ENCODE measurements around the gene MISP. TPM values are rescaled to one million over a fixed set of nuclear protein-coding genes. Genes with fewer than 3 reads are reported as not detected.
A peak's percentile ranks its signal among the peaks of the same experiment; 100 is the strongest.

Gene MISP
- polyA plus RNA-seq, 2 of the 4 experiments (the other 2 are of a cell fraction) = 46.5 to 62.7 TPM

DNA sequence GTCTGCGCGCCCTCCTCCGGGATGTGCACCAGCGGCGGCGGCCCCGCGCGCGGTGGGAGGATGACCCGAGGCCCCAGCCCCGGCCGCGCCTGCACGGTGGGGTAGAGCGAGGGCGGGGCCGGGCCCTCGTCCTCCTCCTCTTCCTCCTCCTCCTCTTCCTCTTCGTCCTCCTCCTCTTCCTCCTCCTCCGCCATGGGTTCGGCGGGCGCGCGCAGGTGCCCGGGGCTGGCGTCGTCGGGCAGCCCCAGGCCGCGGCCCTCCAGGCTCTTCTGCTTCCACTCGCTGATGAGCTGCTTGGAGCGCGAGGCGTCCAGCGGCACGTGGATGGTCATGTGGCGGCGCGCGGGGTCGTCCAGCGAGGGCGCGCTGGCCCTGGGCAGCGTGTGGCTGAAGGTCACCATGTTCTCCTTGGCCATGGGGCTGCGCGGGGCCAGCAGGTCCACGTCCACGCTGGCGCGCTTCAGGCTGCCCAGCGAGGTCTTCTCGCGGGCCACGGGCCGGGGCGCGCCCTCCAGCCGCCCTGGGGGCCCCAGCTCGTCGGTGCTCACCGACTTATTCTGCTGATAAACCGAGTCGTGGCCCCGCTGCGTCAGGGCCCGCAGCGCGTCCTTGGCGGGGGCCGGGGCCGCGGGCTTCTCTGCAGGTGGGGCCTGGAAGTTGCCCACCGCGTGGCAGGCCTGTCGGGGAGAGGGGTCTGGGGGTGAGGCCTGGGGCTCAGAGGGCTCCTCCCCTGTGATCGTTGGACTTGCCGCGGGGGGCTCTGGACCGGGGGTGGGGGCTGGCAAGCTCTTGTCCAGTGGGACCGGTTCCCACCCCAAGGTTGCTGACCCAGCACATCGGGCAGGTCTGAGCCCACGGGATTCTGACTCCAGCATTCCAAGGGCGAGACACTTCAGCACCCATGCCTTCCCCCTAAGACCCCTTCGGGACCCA lies 62.6 kb downstream of the MISP start:
- Histone ChIP-seq H3K4me1 (no peaks in the 10 kb centered on the region), H3K4me3 (no peak overlapping the region), H3K4me2 (no peak overlapping the region), H3K9me3 (no peaks in the 10 kb centered on the region), H3K27ac (no peak overlapping the region)
- CTCF ChIA-PET = no interaction called here
- WGBS (ENCODE audit: missing lambda C conversion rate) = 97% methylated on average over 17 of the region's 87 CpGs
- DNase-seq (ENCODE audit: low read depth in 1 of 2, low spot score in 1 of 2) (no peak), ATAC-seq (peak; percentile 3 to 9; a peak in 3 of 6 replicates), FAIRE-seq (no peak)
- POLR2A ChIA-PET = no interaction called here
- TF ChIP-seq PHF8 (IDR thresholded peaks at IDR 0.05; ENCODE audit: borderline replicate concordance, low read depth) (no peak), EHF (CRISPR knock-in tag; IDR thresholded peaks at IDR 0.05) (no peak), MAFK (IDR thresholded peaks at IDR 0.05; ENCODE audit: partially characterized antibody) (peak; percentile 53)
- TF ChIP-seq, protein P1, sequence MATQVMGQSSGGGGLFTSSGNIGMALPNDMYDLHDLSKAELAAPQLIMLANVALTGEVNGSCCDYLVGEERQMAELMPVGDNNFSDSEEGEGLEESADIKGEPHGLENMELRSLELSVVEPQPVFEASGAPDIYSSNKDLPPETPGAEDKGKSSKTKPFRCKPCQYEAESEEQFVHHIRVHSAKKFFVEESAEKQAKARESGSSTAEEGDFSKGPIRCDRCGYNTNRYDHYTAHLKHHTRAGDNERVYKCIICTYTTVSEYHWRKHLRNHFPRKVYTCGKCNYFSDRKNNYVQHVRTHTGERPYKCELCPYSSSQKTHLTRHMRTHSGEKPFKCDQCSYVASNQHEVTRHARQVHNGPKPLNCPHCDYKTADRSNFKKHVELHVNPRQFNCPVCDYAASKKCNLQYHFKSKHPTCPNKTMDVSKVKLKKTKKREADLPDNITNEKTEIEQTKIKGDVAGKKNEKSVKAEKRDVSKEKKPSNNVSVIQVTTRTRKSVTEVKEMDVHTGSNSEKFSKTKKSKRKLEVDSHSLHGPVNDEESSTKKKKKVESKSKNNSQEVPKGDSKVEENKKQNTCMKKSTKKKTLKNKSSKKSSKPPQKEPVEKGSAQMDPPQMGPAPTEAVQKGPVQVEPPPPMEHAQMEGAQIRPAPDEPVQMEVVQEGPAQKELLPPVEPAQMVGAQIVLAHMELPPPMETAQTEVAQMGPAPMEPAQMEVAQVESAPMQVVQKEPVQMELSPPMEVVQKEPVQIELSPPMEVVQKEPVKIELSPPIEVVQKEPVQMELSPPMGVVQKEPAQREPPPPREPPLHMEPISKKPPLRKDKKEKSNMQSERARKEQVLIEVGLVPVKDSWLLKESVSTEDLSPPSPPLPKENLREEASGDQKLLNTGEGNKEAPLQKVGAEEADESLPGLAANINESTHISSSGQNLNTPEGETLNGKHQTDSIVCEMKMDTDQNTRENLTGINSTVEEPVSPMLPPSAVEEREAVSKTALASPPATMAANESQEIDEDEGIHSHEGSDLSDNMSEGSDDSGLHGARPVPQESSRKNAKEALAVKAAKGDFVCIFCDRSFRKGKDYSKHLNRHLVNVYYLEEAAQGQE (IDR thresholded peaks at IDR 0.05) = no peak
- TF ChIP-seq, protein P2, sequence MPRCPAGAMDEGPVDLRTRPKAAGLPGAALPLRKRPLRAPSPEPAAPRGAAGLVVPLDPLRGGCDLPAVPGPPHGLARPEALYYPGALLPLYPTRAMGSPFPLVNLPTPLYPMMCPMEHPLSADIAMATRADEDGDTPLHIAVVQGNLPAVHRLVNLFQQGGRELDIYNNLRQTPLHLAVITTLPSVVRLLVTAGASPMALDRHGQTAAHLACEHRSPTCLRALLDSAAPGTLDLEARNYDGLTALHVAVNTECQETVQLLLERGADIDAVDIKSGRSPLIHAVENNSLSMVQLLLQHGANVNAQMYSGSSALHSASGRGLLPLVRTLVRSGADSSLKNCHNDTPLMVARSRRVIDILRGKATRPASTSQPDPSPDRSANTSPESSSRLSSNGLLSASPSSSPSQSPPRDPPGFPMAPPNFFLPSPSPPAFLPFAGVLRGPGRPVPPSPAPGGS (IDR thresholded peaks at IDR 0.05) = no peak
- TF ChIP-seq, protein P3, sequence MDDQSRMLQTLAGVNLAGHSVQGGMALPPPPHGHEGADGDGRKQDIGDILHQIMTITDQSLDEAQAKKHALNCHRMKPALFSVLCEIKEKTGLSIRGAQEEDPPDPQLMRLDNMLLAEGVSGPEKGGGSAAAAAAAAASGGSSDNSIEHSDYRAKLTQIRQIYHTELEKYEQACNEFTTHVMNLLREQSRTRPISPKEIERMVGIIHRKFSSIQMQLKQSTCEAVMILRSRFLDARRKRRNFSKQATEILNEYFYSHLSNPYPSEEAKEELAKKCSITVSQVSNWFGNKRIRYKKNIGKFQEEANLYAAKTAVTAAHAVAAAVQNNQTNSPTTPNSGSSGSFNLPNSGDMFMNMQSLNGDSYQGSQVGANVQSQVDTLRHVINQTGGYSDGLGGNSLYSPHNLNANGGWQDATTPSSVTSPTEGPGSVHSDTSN (IDR thresholded peaks at IDR 0.05) = peak; percentile 40; the same call in 1 of the 2 replicates

Small RNAs within 50 kb of the gene (small RNA-seq; reads per million reads assigned to genes)
- gene MIR3187 = 0 reads per million in 6 experiments

Other genes starting within 250 kb of the MISP start
- 2.3 and 2.7 TPM in 2 replicates for gene TPGS1, start 243.6 kb upstream of the MISP start, polyA plus RNA-seq (2011; rRNA removed)
- gene TPGS1, start 243.6 kb upstream of the MISP start, polyA plus RNA-seq (2017; fragmentation: RNase III; extraction: RNeasy Plus Mini Kit Qiagen cat#74134 plus additional on column Dnase treatment) = 12.5 to 13.8 TPM (median 13.1 TPM) in 3 replicates
- 36.9 and 37.4 TPM in 2 replicates for gene CDC34, start 219.4 kb upstream of the MISP start, polyA plus RNA-seq (2011; rRNA removed)
- gene CDC34, start 219.4 kb upstream of the MISP start, polyA plus RNA-seq (2017; fragmentation: RNase III; extraction: RNeasy Plus Mini Kit Qiagen cat#74134 plus additional on column Dnase treatment) = 56.3 to 62.6 TPM (median 57.6 TPM) in 3 replicates
- not detected in 2 replicates for gene GZMM, start 207.1 kb upstream of the MISP start, polyA plus RNA-seq (2011; rRNA removed)
- 0.11 TPM in 1 of 3 replicates, not detected in the others for gene GZMM, start 207.1 kb upstream of the MISP start, polyA plus RNA-seq (2017; fragmentation: RNase III; extraction: RNeasy Plus Mini Kit Qiagen cat#74134 plus additional on column Dnase treatment)
- 237 and 285 TPM in 2 replicates for gene BSG, start 178.5 kb upstream of the MISP start, polyA plus RNA-seq (2011; rRNA removed)
- gene BSG, start 178.5 kb upstream of the MISP start, polyA plus RNA-seq (2017; fragmentation: RNase III; extraction: RNeasy Plus Mini Kit Qiagen cat#74134 plus additional on column Dnase treatment) = 528 to 583 TPM (median 579 TPM) in 3 replicates
- 2.7 and 7.1 TPM in 2 replicates for gene HCN2, start 161.2 kb upstream of the MISP start, polyA plus RNA-seq (2011; rRNA removed)
- 23.2 to 24.8 TPM (median 24.7 TPM) in 3 replicates for gene HCN2, start 161.2 kb upstream of the MISP start, polyA plus RNA-seq (2017; fragmentation: RNase III; extraction: RNeasy Plus Mini Kit Qiagen cat#74134 plus additional on column Dnase treatment)
- gene POLRMT, start 117.6 kb upstream of the MISP start, polyA plus RNA-seq (2011; rRNA removed) = 41.9 and 59.8 TPM in 2 replicates
- gene POLRMT, start 117.6 kb upstream of the MISP start, polyA plus RNA-seq (2017; fragmentation: RNase III; extraction: RNeasy Plus Mini Kit Qiagen cat#74134 plus additional on column Dnase treatment) = 65.0 to 68.8 TPM (median 66.5 TPM) in 3 replicates
- gene FGF22, start 111.2 kb upstream of the MISP start, polyA plus RNA-seq (2011; rRNA removed) = 0.13 TPM in 1 of 2 replicates, not detected in the other
- 0.79 to 1.1 TPM (median 1.0 TPM) in 3 replicates for gene FGF22, start 111.2 kb upstream of the MISP start, polyA plus RNA-seq (2017; fragmentation: RNase III; extraction: RNeasy Plus Mini Kit Qiagen cat#74134 plus additional on column Dnase treatment)
- gene RNF126, start 87.9 kb upstream of the MISP start, polyA plus RNA-seq (2011; rRNA removed) = 3.1 and 4.9 TPM in 2 replicates
- gene RNF126, start 87.9 kb upstream of the MISP start, polyA plus RNA-seq (2017; fragmentation: RNase III; extraction: RNeasy Plus Mini Kit Qiagen cat#74134 plus additional on column Dnase treatment) = 35.0 to 36.3 TPM (median 35.4 TPM) in 3 replicates
- gene FSTL3, start 74.7 kb upstream of the MISP start, polyA plus RNA-seq (2011; rRNA removed) = 45.5 and 58.1 TPM in 2 replicates
- gene FSTL3, start 74.7 kb upstream of the MISP start, polyA plus RNA-seq (2017; fragmentation: RNase III; extraction: RNeasy Plus Mini Kit Qiagen cat#74134 plus additional on column Dnase treatment) = 110 to 131 TPM (median 118 TPM) in 3 replicates
- gene PRSS57, start 55.7 kb upstream of the MISP start, polyA plus RNA-seq (2011; rRNA removed) = 0.10 TPM in 1 of 2 replicates, not detected in the other
- gene PRSS57, start 55.7 kb upstream of the MISP start, polyA plus RNA-seq (2017; fragmentation: RNase III; extraction: RNeasy Plus Mini Kit Qiagen cat#74134 plus additional on column Dnase treatment) = not detected in 3 replicates
- 2.0 and 3.0 TPM in 2 replicates for gene PALM, start 42.2 kb upstream of the MISP start, polyA plus RNA-seq (2011; rRNA removed)
- gene PALM, start 42.2 kb upstream of the MISP start, polyA plus RNA-seq (2017; fragmentation: RNase III; extraction: RNeasy Plus Mini Kit Qiagen cat#74134 plus additional on column Dnase treatment) = 11.4 to 17.5 TPM (median 15.7 TPM) in 3 replicates
- 144 and 207 TPM in 2 replicates for gene PTBP1, start 46.3 kb downstream of the MISP start, polyA plus RNA-seq (2011; rRNA removed)
- gene PTBP1, start 46.3 kb downstream of the MISP start, polyA plus RNA-seq (2017; fragmentation: RNase III; extraction: RNeasy Plus Mini Kit Qiagen cat#74134 plus additional on column Dnase treatment) = 264 to 299 TPM (median 285 TPM) in 3 replicates
- gene PLPPR3, start 70.8 kb downstream of the MISP start, polyA plus RNA-seq (2011; rRNA removed) = 2.6 and 3.2 TPM in 2 replicates
- gene PLPPR3, start 70.8 kb downstream of the MISP start, polyA plus RNA-seq (2017; fragmentation: RNase III; extraction: RNeasy Plus Mini Kit Qiagen cat#74134 plus additional on column Dnase treatment) = 3.5 to 4.2 TPM (median 3.7 TPM) in 3 replicates
- gene AZU1, start 76.7 kb downstream of the MISP start, polyA plus RNA-seq (2011; rRNA removed) = 0.15 and 0.31 TPM in 2 replicates
- gene AZU1, start 76.7 kb downstream of the MISP start, polyA plus RNA-seq (2017; fragmentation: RNase III; extraction: RNeasy Plus Mini Kit Qiagen cat#74134 plus additional on column Dnase treatment) = 0.26 to 0.55 TPM (median 0.32 TPM) in 3 replicates
- 0.21 and 0.36 TPM in 2 replicates for gene PRTN3, start 89.9 kb downstream of the MISP start, polyA plus RNA-seq (2011; rRNA removed)
- gene PRTN3, start 89.9 kb downstream of the MISP start, polyA plus RNA-seq (2017; fragmentation: RNase III; extraction: RNeasy Plus Mini Kit Qiagen cat#74134 plus additional on column Dnase treatment) = 0.18 to 0.39 TPM (median 0.24 TPM) in 3 replicates
- 0.15 and 0.35 TPM in 2 replicates for gene ELANE, start 101.2 kb downstream of the MISP start, polyA plus RNA-seq (2011; rRNA removed)
- 0.14 to 0.15 TPM (median 0.15 TPM) in 3 replicates for gene ELANE, start 101.2 kb downstream of the MISP start, polyA plus RNA-seq (2017; fragmentation: RNase III; extraction: RNeasy Plus Mini Kit Qiagen cat#74134 plus additional on column Dnase treatment)
- 7.6 TPM in 2 replicates for gene CFD, start 108.6 kb downstream of the MISP start, polyA plus RNA-seq (2011; rRNA removed)
- 13.8 to 14.8 TPM (median 14.3 TPM) in 3 replicates for gene CFD, start 108.6 kb downstream of the MISP start, polyA plus RNA-seq (2017; fragmentation: RNase III; extraction: RNeasy Plus Mini Kit Qiagen cat#74134 plus additional on column Dnase treatment)
- 8.0 TPM in 2 replicates for gene MED16, start 142.1 kb downstream of the MISP start, polyA plus RNA-seq (2011; rRNA removed)
- gene MED16, start 142.1 kb downstream of the MISP start, polyA plus RNA-seq (2017; fragmentation: RNase III; extraction: RNeasy Plus Mini Kit Qiagen cat#74134 plus additional on column Dnase treatment) = 11.9 to 13.9 TPM (median 12.7 TPM) in 3 replicates
- not detected in 2 replicates for gene RNU6-9, start 142.4 kb downstream of the MISP start, polyA plus RNA-seq (2011; rRNA removed)
- gene RNU6-9, start 142.4 kb downstream of the MISP start, polyA plus RNA-seq (2017; fragmentation: RNase III; extraction: RNeasy Plus Mini Kit Qiagen cat#74134 plus additional on column Dnase treatment) = not detected in 3 replicates
- gene R3HDM4, start 162.1 kb downstream of the MISP start, polyA plus RNA-seq (2011; rRNA removed) = 16.9 and 22.7 TPM in 2 replicates
- 18.8 to 24.8 TPM (median 20.7 TPM) in 3 replicates for gene R3HDM4, start 162.1 kb downstream of the MISP start, polyA plus RNA-seq (2017; fragmentation: RNase III; extraction: RNeasy Plus Mini Kit Qiagen cat#74134 plus additional on column Dnase treatment)
- 0.05 and 0.14 TPM in 2 replicates for gene KISS1R, start 166.2 kb downstream of the MISP start, polyA plus RNA-seq (2011; rRNA removed)
- gene KISS1R, start 166.2 kb downstream of the MISP start, polyA plus RNA-seq (2017; fragmentation: RNase III; extraction: RNeasy Plus Mini Kit Qiagen cat#74134 plus additional on column Dnase treatment) = 0.18 to 0.79 TPM (median 0.38 TPM) in 3 replicates
- gene ARID3A, start 174.9 kb downstream of the MISP start, polyA plus RNA-seq (2011; rRNA removed) = 3.3 and 3.4 TPM in 2 replicates
- gene ARID3A, start 174.9 kb downstream of the MISP start, polyA plus RNA-seq (2017; fragmentation: RNase III; extraction: RNeasy Plus Mini Kit Qiagen cat#74134 plus additional on column Dnase treatment) = 4.6 to 6.1 TPM (median 5.4 TPM) in 3 replicates
- gene WDR18, start 233.2 kb downstream of the MISP start, polyA plus RNA-seq (2011; rRNA removed) = 22.2 and 23.8 TPM in 2 replicates
- gene WDR18, start 233.2 kb downstream of the MISP start, polyA plus RNA-seq (2017; fragmentation: RNase III; extraction: RNeasy Plus Mini Kit Qiagen cat#74134 plus additional on column Dnase treatment) = 41.7 to 48.9 TPM (median 48.1 TPM) in 3 replicates
- gene GRIN3B, start 249.3 kb downstream of the MISP start, polyA plus RNA-seq (2011; rRNA removed) = 0.65 and 0.67 TPM in 2 replicates
- gene GRIN3B, start 249.3 kb downstream of the MISP start, polyA plus RNA-seq (2017; fragmentation: RNase III; extraction: RNeasy Plus Mini Kit Qiagen cat#74134 plus additional on column Dnase treatment) = 1.1 to 1.5 TPM (median 1.5 TPM) in 3 replicates